ENCODE measurements around the gene KRTAP10-11.

- TF ChIP-seq CTCF (IDR thresholded peaks at IDR 0.05; ENCODE audit: low read depth, low read length, poor library complexity, severe bottlenecking) (no peak), EZH2phosphoT487 (IDR thresholded peaks at IDR 0.05; ENCODE audit: borderline replicate concordance, low read length) (no peak)
These were observed 36.5 kb downstream of the KRTAP10-11 start for GRCh38 chr21:44682580-44683151.
